ENCODE results near the gene RTKN.

The RTKN gene

GRCh38 chr2:74415762-74416395, 25.9 kb downstream of the RTKN start:
- DNase-seq (ENCODE audit: low spot score): no peak

- no peak for DNase-seq (ENCODE audit: low spot score)
These were observed 26.6 kb downstream of the RTKN start for GRCh38 chr2:74414881-74415761.

GRCh38 chr2:74414441-74414840, 27.3 kb downstream of the RTKN start:
- no peak for DNase-seq (ENCODE audit: low spot score)

GRCh38 chr2:74413001-74413698, 28.6 kb downstream of the RTKN start:
- DNase-seq (ENCODE audit: low spot score): no peak

GRCh38 chr2:74407682-74408081, 34.1 kb downstream of the RTKN start:
- DNase-seq (ENCODE audit: low spot score): no peak

- peak; percentile 25 for DNase-seq (ENCODE audit: low spot score)
These were observed 35.7 kb downstream of the RTKN start for GRCh38 chr2:74406035-74406434.

- no peak for DNase-seq (ENCODE audit: low spot score)
These were observed 39.8 kb downstream of the RTKN start for GRCh38 chr2:74401891-74402290.

- peak; percentile 78 for DNase-seq (ENCODE audit: low spot score)
These were observed 42.0 kb downstream of the RTKN start for GRCh38 chr2:74399785-74400184.

- DNase-seq (ENCODE audit: low spot score): no peak
These were observed 45.6 kb downstream of the RTKN start for GRCh38 chr2:74396149-74396548.

- DNase-seq (ENCODE audit: low spot score): no peak
These were observed 48.2 kb downstream of the RTKN start for GRCh38 chr2:74393525-74393924.

GRCh38 chr2:74392449-74392743, 49.3 kb downstream of the RTKN start:
- no peak for DNase-seq (ENCODE audit: low spot score)

- peak; percentile 96 for DNase-seq (ENCODE audit: low spot score)
These were observed 49.9 kb downstream of the RTKN start for GRCh38 chr2:74391580-74392448.

GRCh38 chr2:74391209-74391579, 50.5 kb downstream of the RTKN start:
- peak; percentile 45 for DNase-seq (ENCODE audit: low spot score)

- no peak for DNase-seq (ENCODE audit: low spot score)
These were observed 51.1 kb downstream of the RTKN start for GRCh38 chr2:74390606-74391005.

- DNase-seq (ENCODE audit: low spot score): no peak
These were observed 54.4 kb downstream of the RTKN start for GRCh38 chr2:74387346-74387745.

GRCh38 chr2:74385396-74385795, 56.3 kb downstream of the RTKN start:
- DNase-seq (ENCODE audit: low spot score): no peak

GRCh38 chr2:74384051-74384450, 57.7 kb downstream of the RTKN start:
- DNase-seq (ENCODE audit: low spot score): no peak

GRCh38 chr2:74383254-74383653, 58.5 kb downstream of the RTKN start:
- no peak for DNase-seq (ENCODE audit: low spot score)

- no peak for DNase-seq (ENCODE audit: low spot score)
These were observed 60.0 kb downstream of the RTKN start for GRCh38 chr2:74381751-74382150.

GRCh38 chr2:74379851-74380789, 61.6 kb downstream of the RTKN start, which contains the start of gene DCTN1:
TSS of gene DCTN1 (minus strand) at chr2:74380311. CDS start at chr2:74380037, 274 bp downstream.
- DNase-seq (ENCODE audit: low spot score): peak; percentile 20

- no peak for DNase-seq (ENCODE audit: low spot score)
These were observed 63.7 kb downstream of the RTKN start for GRCh38 chr2:74378007-74378406.

Data from NAMALWA (cell line).